Peyer's patch (tissue), 4 donors: ENCODE data around the gene SENP5. TPM values are rescaled to one million over a fixed set of nuclear protein-coding genes. Genes with fewer than 3 reads are reported as not detected.

Experiments used
- DNase-seq, 3 donors: peaks; one replicate each; pipeline ENCODE4 v3.0.0-alpha.2; 2017 to 2019
- H3K27ac ChIP-seq, 4 donors: fragments of 200-600 bp; sonication (generic); one replicate each; pipeline ENCODE4 v1.5.1; 2016 to 2019
- H3K27me3 ChIP-seq, 2 donors: fragments of 200-600 bp; sonication (generic); one replicate each; pipeline ENCODE4 v1.5.1; 2019
- H3K36me3 ChIP-seq, 3 donors: fragments of 200-600 bp; sonication (generic); one replicate each; pipeline ENCODE4 v1.5.1; 2016 to 2019
- H3K4me1 ChIP-seq, 4 donors: fragments of 200-600 bp; sonication (generic); one replicate each; pipeline ENCODE4 v1.5.1; 2016 to 2019
- H3K4me3 ChIP-seq, 4 donors: fragments of 200-600 bp; sonication (generic); 1 replicate in 3 of 4; 2 replicates in 1 of 4; pipeline ENCODE4 v1.5.1; 2016 to 2019; ENCODE audit warnings: mild to moderate bottlenecking in 1 of 4
- H3K9me3 ChIP-seq, 4 donors: fragments of 200-600 bp; sonication (generic); one replicate each; pipeline ENCODE4 v1.5.1; 2016 to 2019; ENCODE audit warnings: mild to moderate bottlenecking in 1 of 4
- CTCF ChIP-seq, 6 experiments: fragments of 450-650 bp in 4 of 6; fragments of 200-600 bp in 2 of 6; sonication (generic) in 1 of 6; IDR thresholded peaks; one replicate each; pipeline ENCODE4 v1.5.1; 2017 to 2019; ENCODE audit warnings: antibody characterized with exemption in 6 of 6, mild to moderate bottlenecking in 3 of 6, moderate library complexity in 1 of 6
- POLR2A ChIP-seq, 2 donors: fragments of 450-650 bp; IDR thresholded peaks; one replicate each; pipeline ENCODE4 v1.5.1; 2017; ENCODE audit warnings: antibody characterized with exemption in 2 of 2, mild to moderate bottlenecking in 2 of 2, moderate library complexity in 2 of 2
- total RNA-seq, 4 donors: library from RNA; depleted of rRNA; stranded (reverse); fragments of >200 nt; gene quantifications; one replicate each; pipeline ENCODE4 v1.1.0, GENCODE V29; 2016

Gene SENP5
- total RNA-seq, 4 donors from 2014 or later, result 29.6 to 75.1 (median 36.9) TPM

GRCh38 chr3:196967412-196968232 is 99.9 kb downstream of the SENP5 start:
- Histone ChIP-seq H3K27ac (no peak overlapping the region), H3K36me3 (peaks cover 0 to 25% (median 0%) of the 10 kb centered on the region in 3 donors), H3K9me3 (no peaks in the 10 kb centered on the region), H3K4me3 (peak overlapping the region in 3 of 4 donors; percentile 83 to 92 (median 86)), H3K4me1 (peaks cover 0 to 27% (median 5%) of the 10 kb centered on the region in 4 donors), H3K27me3 (no peaks in the 10 kb centered on the region)
- DNase-seq, result peak in 1 of 3 donors; percentile 42
- TF ChIP-seq CTCF (IDR thresholded peaks at IDR 0.05), result no peak
- TF ChIP-seq POLR2A (IDR thresholded peaks at IDR 0.05), result no peak

- Histone ChIP-seq H3K4me1 (peaks cover 0 to 22% (median 5%) of the 10 kb centered on the region in 4 donors), H3K27ac (peak within 1 kb of the TSS; percentile 65 to 85 (median 78)), H3K27me3 (no peaks in the 10 kb centered on the region), H3K9me3 (no peaks in the 10 kb centered on the region), H3K4me3 (peak within 1 kb of the TSS; percentile 67 to 92 (median 84)), H3K36me3 (peaks cover 0 to 25% (median 0%) of the 10 kb centered on the region in 3 donors)
- DNase-seq, result peak in 2 of 3 donors; percentile 64 to 81
- no peak for TF ChIP-seq CTCF (IDR thresholded peaks at IDR 0.05)
- TF ChIP-seq POLR2A (IDR thresholded peaks at IDR 0.05), result peak in 1 of 2 donors; percentile 54
Observed at GRCh38 chr3:196968233-196969133, 100.8 kb downstream of the SENP5 start, which contains the start of gene PIGZ. PIGZ (minus strand) TSS chr3:196968833; CDS start chr3:196952031, 16,802 bp downstream.

GRCh38 chr3:196969134-196969659 is 101.5 kb downstream of the SENP5 start:
- Histone ChIP-seq H3K27me3 (no peaks in the 10 kb centered on the region), H3K4me1 (peaks cover 0 to 22% (median 5%) of the 10 kb centered on the region in 4 donors), H3K9me3 (no peaks in the 10 kb centered on the region), H3K4me3 (peak overlapping the region; percentile 67 to 92 (median 84)), H3K36me3 (peaks cover 0 to 25% (median 0%) of the 10 kb centered on the region in 3 donors), H3K27ac (peak overlapping the region; percentile 65 to 85 (median 78))
- TF ChIP-seq POLR2A (IDR thresholded peaks at IDR 0.05) (no peak), CTCF (IDR thresholded peaks at IDR 0.05) (no peak)
- DNase-seq, result peak; percentile 39 to 65 (median 65)

- peaks cover 0 to 22% (median 5%) of the 10 kb centered on the region in 4 donors for H3K4me1 ChIP-seq
- H3K4me3 ChIP-seq, result peak overlapping the region; percentile 67 to 92 (median 84)
- peak overlapping the region; percentile 65 to 85 (median 78) for H3K27ac ChIP-seq
- H3K9me3 ChIP-seq, result no peaks in the 10 kb centered on the region
- TF ChIP-seq CTCF (IDR thresholded peaks at IDR 0.05) (peak; percentile 75 to 97 (median 95)), POLR2A (IDR thresholded peaks at IDR 0.05) (no peak)
- DNase-seq, result peak; percentile 39 to 84 (median 77)
- H3K27me3 ChIP-seq, result no peaks in the 10 kb centered on the region
- H3K36me3 ChIP-seq, result peaks cover 0 to 22% (median 0%) of the 10 kb centered on the region in 3 donors
Observed at GRCh38 chr3:196969660-196970546, 102.2 kb downstream of the SENP5 start.
